Peyer's patch (tissue), 4 donors: Measurements from ENCODE around the gene R3HDM2.

Source experiments
- CTCF ChIP-seq, 6 experiments: fragments of 450-650 bp in 4 of 6; fragments of 200-600 bp in 2 of 6; sonication (generic) in 1 of 6; IDR thresholded peaks; one replicate each; pipeline ENCODE4 v1.5.1; 2017 to 2019; ENCODE audit warnings: antibody characterized with exemption in 6 of 6, mild to moderate bottlenecking in 3 of 6, moderate library complexity in 1 of 6
- POLR2A ChIP-seq, 2 donors: fragments of 450-650 bp; IDR thresholded peaks; one replicate each; pipeline ENCODE4 v1.5.1; 2017; ENCODE audit warnings: antibody characterized with exemption in 2 of 2, mild to moderate bottlenecking in 2 of 2, moderate library complexity in 2 of 2

GRCh38 chr12:57438400-57438799, 7.6 kb upstream of the R3HDM2 start:
- TF ChIP-seq CTCF (IDR thresholded peaks at IDR 0.05) (no peak), POLR2A (IDR thresholded peaks at IDR 0.05) (no peak)
